ENCODE measurements around the gene SLC25A44. TPM values are rescaled to one million over a fixed set of nuclear protein-coding genes. Genes with fewer than 3 reads are reported as not detected.

SLC25A44 gene
- total RNA-seq, 3 donors from 2014 or later, result 19.8 to 31.1 (median 24.8) TPM

DNA sequence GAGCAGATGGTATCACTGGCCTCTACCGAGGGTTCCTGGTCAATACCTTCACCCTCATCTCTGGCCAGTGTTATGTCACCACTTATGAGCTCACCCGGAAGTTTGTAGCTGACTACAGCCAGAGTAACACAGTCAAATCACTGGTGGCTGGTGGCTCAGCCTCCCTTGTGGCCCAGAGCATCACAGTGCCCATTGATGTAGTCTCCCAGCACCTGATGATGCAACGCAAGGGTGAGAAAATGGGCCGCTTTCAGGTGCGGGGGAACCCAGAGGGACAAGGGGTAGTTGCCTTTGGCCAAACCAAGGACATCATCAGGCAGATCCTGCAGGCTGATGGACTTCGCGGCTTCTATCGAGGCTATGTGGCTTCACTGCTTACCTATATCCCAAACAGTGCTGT, 6.1 kb downstream of the SLC25A44 start:
- ATAC-seq, result no peak
- intact Hi-C loops (cut with DNase I, micrococcal nuclease), result no loop called here

GRCh38 chr1:156203331-156203730, 9.4 kb downstream of the SLC25A44 start:
- no peak overlapping the region for H3K4me3 ChIP-seq
- intact Hi-C loops (cut with DNase I, micrococcal nuclease), result no loop called here
- DNase-seq, result no peak
- H3K36me3 ChIP-seq (ENCODE audit: low read depth), result no peaks in the 10 kb centered on the region
- no peak for TF ChIP-seq CTCF (IDR thresholded peaks at IDR 0.05)
- no peaks in the 10 kb centered on the region for H3K4me1 ChIP-seq (ENCODE audit: low read depth)
- H3K9me3 ChIP-seq, result no peaks in the 10 kb centered on the region
- ATAC-seq, result no peak

More for the DNA sequence above, 6.1 kb downstream of the SLC25A44 start:
- H3K4me1 ChIP-seq (ENCODE audit: low read depth), result peaks cover 2% of the 10 kb centered on the region
- no peaks in the 10 kb centered on the region for H3K9me3 ChIP-seq
- H3K4me3 ChIP-seq, result no peak overlapping the region
- H3K36me3 ChIP-seq (ENCODE audit: low read depth), result no peaks in the 10 kb centered on the region
- TF ChIP-seq CTCF (IDR thresholded peaks at IDR 0.05), result no peak
- DNase-seq, result no peak

DNA sequence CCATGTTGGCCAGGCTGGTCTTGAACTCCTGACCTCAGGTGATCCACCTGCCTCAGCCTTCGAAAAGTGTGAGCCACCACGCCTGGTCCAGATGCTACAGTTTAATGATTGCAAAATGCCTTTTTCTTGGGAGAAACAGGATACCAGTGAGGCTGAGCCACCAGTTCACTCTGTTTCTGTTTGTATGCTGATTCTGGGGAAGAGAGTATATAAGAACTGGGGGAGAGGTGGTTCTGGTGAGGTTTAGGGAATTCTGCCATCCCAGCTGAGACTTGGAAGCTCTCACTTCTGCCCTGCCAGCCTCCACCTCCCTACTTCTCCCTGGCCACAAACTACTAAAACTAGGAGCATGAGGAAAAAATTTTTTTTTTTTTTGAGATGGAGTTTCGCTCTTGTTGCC, 10.8 kb downstream of the SLC25A44 start:
- Histone ChIP-seq H3K4me1 (ENCODE audit: low read depth) (no peaks in the 10 kb centered on the region), H3K4me3 (no peak overlapping the region), H3K36me3 (ENCODE audit: low read depth) (no peaks in the 10 kb centered on the region), H3K9me3 (no peaks in the 10 kb centered on the region)
- ATAC-seq (no peak), DNase-seq (no peak)
- intact Hi-C loops (cut with DNase I, micrococcal nuclease), result no loop called here
- no peak for TF ChIP-seq CTCF (IDR thresholded peaks at IDR 0.05)

GRCh38 chr1:156211243-156211642, 17.3 kb downstream of the SLC25A44 start:
- no peak for DNase-seq
- ATAC-seq, result no peak
- Histone ChIP-seq H3K9me3 (no peaks in the 10 kb centered on the region), H3K4me1 (ENCODE audit: low read depth) (peaks cover 9% of the 10 kb centered on the region), H3K4me3 (no peak overlapping the region), H3K36me3 (ENCODE audit: low read depth) (no peaks in the 10 kb centered on the region)
- intact Hi-C loops (cut with DNase I, micrococcal nuclease), result no loop called here
- TF ChIP-seq CTCF (IDR thresholded peaks at IDR 0.05), result no peak

- intact Hi-C loops (cut with DNase I, micrococcal nuclease), result no loop called here
- no peak for TF ChIP-seq CTCF (IDR thresholded peaks at IDR 0.05)
- H3K36me3 ChIP-seq (ENCODE audit: low read depth), result no peaks in the 10 kb centered on the region
These were observed 18.2 kb downstream of the SLC25A44 start for GRCh38 chr1:156212130-156212529.

More at GRCh38 chr1:156212130-156212529, 18.2 kb downstream of the SLC25A44 start:
- Histone ChIP-seq H3K4me1 (ENCODE audit: low read depth) (peaks cover 9% of the 10 kb centered on the region), H3K4me3 (no peak overlapping the region), H3K9me3 (no peaks in the 10 kb centered on the region)
- ATAC-seq, result no peak
- no peak for DNase-seq

All from mucosa of descending colon (tissue), 3 donors.